OCI-LY7 (cell line): ENCODE results near the gene TP53INP2. TPM values are rescaled to one million over a fixed set of nuclear protein-coding genes. Genes with fewer than 3 reads are reported as not detected.

Experiments used
- BruUV-seq: library from RNA; stranded (reverse); fragments of 400-500 nt; replicated peaks from 2 replicates; lab custom pipeline; 2021; lab: Mats Ljungman, UMichigan
- CTCF ChIA-PET: fragments of 300-600 bp; sonication (Branson Sonifier 250); formaldehyde crosslinking; loops from one replicate; lab custom pipeline; 2022; ENCODE audit warnings: antibody characterized with exemption; ENCODE audit not compliant: unreplicated experiment; lab: Charles Lee
- POLR2A ChIA-PET: fragments of 300-600 bp; sonication (Branson Sonifier 250); formaldehyde crosslinking; loops from one replicate; lab custom pipeline; 2022; ENCODE audit warnings: antibody characterized with exemption; lab: Charles Lee
- DNase-seq: peaks from one replicate; pipeline ENCODE4 v3.0.0-alpha.2; 2015; ENCODE audit warnings: low spot score
- H2AFZ ChIP-seq: fragments of 200-600 bp; sonication (generic), shearing (Covaris generic); 2 replicates; pipeline ENCODE4 v1.6.1; 2014; ENCODE audit warnings: mild to moderate bottlenecking, antibody characterized with exemption, low read length, moderate library complexity
- H3K27ac ChIP-seq: fragments of 200-600 bp; sonication (generic); 2 replicates; pipeline ENCODE4 v1.5.1; 2014; ENCODE audit warnings: mixed run types, low read depth, mild to moderate bottlenecking, moderate library complexity, low read length, inconsistent platforms; ENCODE audit not compliant: poor library complexity, severe bottlenecking
- H3K36me3 ChIP-seq: fragments of 200-600 bp; sonication (generic); 2 replicates; pipeline ENCODE4 v1.6.1; 2014; ENCODE audit warnings: mild to moderate bottlenecking, antibody characterized with exemption, low read length, moderate library complexity, mixed read lengths; ENCODE audit not compliant: insufficient read depth
- H3K4me1 ChIP-seq: fragments of 200-600 bp; sonication (generic); 2 replicates; pipeline ENCODE4 v1.5.1; 2014; ENCODE audit warnings: mild to moderate bottlenecking, low read length; ENCODE audit not compliant: insufficient read depth, poor library complexity, severe bottlenecking
- H3K4me2 ChIP-seq: fragments of 200-600 bp; sonication (generic); 2 replicates; pipeline ENCODE4 v1.6.1; 2014; ENCODE audit warnings: mild to moderate bottlenecking, low read length
- H3K4me3 ChIP-seq: fragments of 200-600 bp; sonication (generic); 2 replicates; pipeline ENCODE4 v1.5.1; 2014; ENCODE audit warnings: mild to moderate bottlenecking, low read depth, low read length; ENCODE audit not compliant: poor library complexity, severe bottlenecking
- H3K79me2 ChIP-seq: fragments of 200-600 bp; sonication (generic); 2 replicates; pipeline ENCODE4 v1.6.1; 2016; ENCODE audit warnings: low read depth, mild to moderate bottlenecking, low read length, moderate library complexity, mixed read lengths; ENCODE audit not compliant: insufficient read depth
- H3K9me2 ChIP-seq: fragments of 200-600 bp; sonication (generic); 2 replicates; pipeline ENCODE4 v1.6.1; 2016; ENCODE audit warnings: mild to moderate bottlenecking, low read length, mixed read lengths; ENCODE audit not compliant: insufficient read depth
- H3K9me3 ChIP-seq: fragments of 200-600 bp; sonication (generic); 2 replicates; pipeline ENCODE4 v1.6.1; 2014; ENCODE audit warnings: mild to moderate bottlenecking, mixed run types, low read length, mixed read lengths
- H4K20me1 ChIP-seq: fragments of 200-600 bp; sonication (generic); 2 replicates; pipeline ENCODE4 v1.6.1; 2014; ENCODE audit warnings: mild to moderate bottlenecking, antibody characterized with exemption, low read length, moderate library complexity, mixed read lengths; ENCODE audit not compliant: insufficient read depth
- CTCF ChIP-seq: fragments of 200-600 bp; sonication (generic); conservative IDR thresholded peaks from 2 replicates; pipeline ENCODE4 v1.5.1; 2014; ENCODE audit warnings: mild to moderate bottlenecking, antibody characterized with exemption, low read length, moderate library complexity, mixed read lengths
- EZH2phosphoT487 ChIP-seq: fragments of 200-600 bp; sonication (generic); IDR thresholded peaks from 2 replicates; pipeline ENCODE4 v1.6.1; 2018; ENCODE audit warnings: low read depth, borderline replicate concordance, mild to moderate bottlenecking, mixed run types, antibody characterized with exemption, low read length, moderate library complexity, mixed read lengths
- intact Hi-C: fragments of 100-400 bp; cut with micrococcal nuclease; formaldehyde crosslinking; loops from one replicate; pipeline ENCODE4 v1.10.0; 2022; ENCODE audit not compliant: unreplicated experiment
- total RNA-seq, 2 experiments: library from RNA; depleted of rRNA in 1 of 2; stranded (reverse); fragments of >200 nt in 1 of 2; shearing (Covaris generic) in 1 of 2; gene quantifications; 2 replicates each; pipeline ENCODE4 v1.2.3, GENCODE V29; 2014 to 2022

TP53INP2 gene
- total RNA-seq, 2 experiments from 2014 or later = 0.73 to 7.9 TPM

- H3K4me1 ChIP-seq = peaks cover 22% of the 10 kb centered on the region
- no peak for DNase-seq
- H3K4me2 ChIP-seq = peak overlapping the region; percentile 94
- H2AFZ ChIP-seq = peak overlapping the region; percentile 86; the same call in 1 of the 2 replicates
- intact Hi-C loops = loop anchor here (2.0 kb wide), 1 partner anchor 403 kb away; the partner anchor contains the start of gene AHCY
- no peaks in the 10 kb centered on the region for H3K9me3 ChIP-seq
- no TSS peak for BruUV-seq
- POLR2A ChIA-PET = interaction anchor here (0.6 to 0.7 kb wide), 3 partner anchors 13 to 372 kb away, joined by 3 read pairs; no protein-coding TSS in a partner anchor
- H3K4me3 ChIP-seq = peak overlapping the region; percentile 93
- H4K20me1 ChIP-seq = no peaks in the 10 kb centered on the region
- H3K79me2 ChIP-seq = no peaks in the 10 kb centered on the region
- H3K9me2 ChIP-seq = no peaks in the 10 kb centered on the region
- TF ChIP-seq EZH2phosphoT487 (no peak), CTCF (peak; percentile 34; the same call in 1 of the 2 replicates)
- CTCF ChIA-PET = no interaction called here
- H3K36me3 ChIP-seq = no peaks in the 10 kb centered on the region
- peak overlapping the region; percentile 54 for H3K27ac ChIP-seq
These were observed 1.5 kb downstream of the TP53INP2 start for GRCh38 chr20:34705397-34706301.

DNA sequence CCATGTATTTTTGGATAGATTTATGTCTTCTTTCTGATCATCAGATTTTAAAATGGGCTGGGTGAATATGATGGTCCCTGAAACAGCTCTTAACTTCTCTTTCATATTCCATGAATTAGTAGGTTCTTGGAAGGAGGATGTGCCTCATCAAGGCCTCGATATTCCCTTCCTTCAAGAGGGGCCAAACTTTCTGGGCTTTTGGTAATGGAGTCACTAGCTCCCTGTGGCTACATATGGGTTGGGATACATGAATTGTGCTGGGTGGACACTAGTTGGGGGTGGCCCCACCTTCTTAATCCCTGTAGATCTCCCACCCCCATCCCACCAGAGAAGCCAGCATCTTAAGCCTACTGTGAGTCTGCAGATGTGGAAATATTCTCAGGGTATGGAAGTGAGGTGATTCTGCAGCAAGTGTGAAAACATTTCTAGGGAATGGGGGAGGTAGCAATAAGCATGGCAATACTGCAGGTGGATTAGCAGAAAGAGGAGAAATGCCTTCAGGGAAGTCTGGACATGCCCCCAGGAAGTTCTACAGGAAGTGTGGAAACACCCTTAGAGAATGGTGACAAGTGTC is 2.2 kb downstream of the TP53INP2 start:
- BruUV-seq = no TSS peak
- CTCF ChIA-PET = no interaction called here
- Histone ChIP-seq H3K4me3 (no peak overlapping the region), H3K27ac (no peak overlapping the region), H3K4me1 (peaks cover 22% of the 10 kb centered on the region), H3K9me2 (no peaks in the 10 kb centered on the region), H4K20me1 (no peaks in the 10 kb centered on the region), H2AFZ (no peak overlapping the region), H3K36me3 (no peaks in the 10 kb centered on the region), H3K9me3 (no peaks in the 10 kb centered on the region), H3K4me2 (no peak overlapping the region), H3K79me2 (no peaks in the 10 kb centered on the region)
- no peak for DNase-seq
- POLR2A ChIA-PET = interaction anchor here (0.6 to 0.7 kb wide), 2 partner anchors 14 to 104 kb away, joined by 3 read pairs; no protein-coding TSS in a partner anchor
- intact Hi-C loops = no loop called here
- TF ChIP-seq CTCF (no peak), EZH2phosphoT487 (no peak)
